LNCAP (cell line): ENCODE measurements around the gene MKNK2.

Source experiments
- CTCF ChIP-seq: fragments of 450-650 bp; IDR thresholded peaks from 2 replicates; pipeline ENCODE4 v1.5.1; 2017; ENCODE audit warnings: mild to moderate bottlenecking

MKNK2 gene

DNA sequence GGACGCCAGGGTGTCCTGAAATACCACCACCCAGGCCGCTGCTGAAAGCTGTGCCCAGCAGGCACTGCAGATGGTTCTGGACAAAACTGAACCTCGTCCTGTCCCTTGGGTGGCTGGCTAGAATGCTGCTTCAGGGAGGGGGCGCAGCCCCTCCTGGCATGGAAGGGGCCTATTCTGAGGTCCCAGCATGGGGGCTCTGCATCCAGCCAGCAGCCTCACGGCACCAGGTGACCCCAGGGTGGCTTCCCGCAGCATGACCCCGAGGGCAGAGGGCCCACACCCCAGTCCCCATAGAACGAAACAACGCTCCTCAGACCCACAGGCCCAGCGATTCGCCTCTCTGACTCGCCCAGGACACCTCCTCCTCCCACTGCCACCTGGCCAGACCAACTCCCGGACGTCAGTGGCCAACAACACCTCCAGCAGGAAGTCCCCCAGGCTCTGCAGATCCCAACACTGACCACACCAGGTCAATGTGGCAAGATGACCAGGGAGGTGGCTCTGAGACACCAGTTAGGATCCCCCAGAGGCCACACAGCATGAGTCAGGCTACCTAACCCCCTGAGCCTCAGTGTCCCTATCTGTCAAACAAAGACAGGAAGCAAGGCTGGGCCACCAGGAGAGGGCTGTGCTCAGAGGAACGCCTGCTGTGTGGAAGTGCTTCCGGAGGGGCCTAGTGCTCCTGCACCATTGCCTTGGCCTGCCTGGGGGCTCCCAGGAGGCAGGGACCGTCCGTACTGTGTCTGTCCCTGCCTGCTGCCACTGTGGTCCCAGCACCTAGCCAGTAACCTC is 6.1 kb downstream of the MKNK2 start:
- no peak for TF ChIP-seq CTCF

DNA sequence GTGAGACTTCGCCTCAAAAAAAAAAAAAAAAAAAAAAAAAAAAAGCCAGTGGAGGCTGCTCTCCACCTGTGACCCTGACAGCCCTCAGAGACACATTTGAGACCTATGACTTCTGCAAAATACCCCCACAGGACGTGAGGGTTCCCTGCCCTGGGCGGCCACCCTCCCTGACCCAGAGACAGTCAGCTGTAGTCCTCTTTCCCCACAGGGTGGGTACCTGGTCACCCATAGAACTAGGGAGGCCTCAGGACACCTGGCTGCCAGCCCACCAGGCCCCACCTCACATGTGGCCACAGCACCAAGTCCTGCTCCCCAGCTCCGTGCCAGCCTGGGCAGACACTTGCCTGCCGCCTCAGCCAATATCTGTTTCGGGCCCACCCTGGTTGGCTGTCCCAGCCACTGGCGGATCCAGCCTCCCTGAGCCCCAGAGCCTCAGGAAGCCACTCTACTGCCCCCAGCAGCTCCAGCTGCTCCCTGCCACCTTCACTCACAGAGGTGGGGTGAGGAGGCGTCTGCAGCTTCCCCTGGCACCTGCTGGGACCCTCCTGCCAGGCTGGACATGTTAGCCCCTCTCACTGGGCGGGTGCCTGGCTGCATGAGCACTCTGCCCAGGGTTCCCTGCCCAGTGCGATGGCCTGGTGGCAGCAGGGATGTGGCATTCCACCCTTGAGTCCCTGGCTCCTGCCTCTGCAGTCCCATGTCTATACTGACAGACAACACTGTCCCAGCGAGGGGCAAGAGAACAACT is 6.9 kb downstream of the MKNK2 start:
- no peak for TF ChIP-seq CTCF

- TF ChIP-seq CTCF = no peak
Measured at GRCh38 chr19:2043251-2043641, 7.8 kb downstream of the MKNK2 start.

GRCh38 chr19:2042485-2043250 is 8.4 kb downstream of the MKNK2 start:
- no peak for TF ChIP-seq CTCF

DNA sequence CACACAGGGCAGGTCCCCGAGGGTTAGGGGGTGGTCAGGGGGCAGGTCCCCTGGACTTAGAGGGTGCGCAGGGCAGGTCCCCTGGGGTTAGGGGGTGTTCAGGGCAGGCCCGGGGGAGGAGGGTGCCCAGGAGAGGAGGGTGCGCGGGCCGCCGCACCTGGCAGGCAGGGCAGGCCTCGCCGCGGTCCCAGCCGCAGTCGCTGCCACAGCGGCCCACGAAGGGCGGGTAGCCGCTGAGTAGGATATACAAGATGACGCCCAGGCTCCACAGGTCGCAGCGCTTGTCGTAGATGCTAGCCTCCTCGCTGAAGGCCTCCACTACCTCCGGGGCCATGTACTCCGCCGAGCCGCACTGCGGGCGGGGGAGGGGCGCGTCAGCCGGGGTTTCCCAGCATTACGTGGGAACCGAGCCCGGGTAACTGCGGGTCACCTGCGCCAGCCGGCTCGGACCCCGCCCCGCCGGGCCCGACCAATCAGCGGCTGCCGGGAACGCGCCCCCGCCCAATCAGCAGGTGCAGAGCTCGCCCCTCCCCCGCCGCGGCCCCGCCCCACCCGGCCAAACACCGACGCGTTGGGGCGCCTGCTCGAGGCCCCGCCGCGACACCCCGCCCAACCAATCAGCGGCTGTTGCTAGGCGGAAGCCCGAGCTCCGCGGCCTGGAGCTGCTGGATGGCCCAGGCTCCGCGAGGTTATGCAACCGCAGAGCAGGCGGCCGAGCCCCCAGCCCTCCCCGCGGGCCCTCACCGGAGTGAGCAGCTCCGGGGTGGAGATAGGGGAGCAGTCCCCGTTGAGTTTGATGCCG is 9.2 kb downstream of the MKNK2 start:
- no peak for TF ChIP-seq CTCF

DNA sequence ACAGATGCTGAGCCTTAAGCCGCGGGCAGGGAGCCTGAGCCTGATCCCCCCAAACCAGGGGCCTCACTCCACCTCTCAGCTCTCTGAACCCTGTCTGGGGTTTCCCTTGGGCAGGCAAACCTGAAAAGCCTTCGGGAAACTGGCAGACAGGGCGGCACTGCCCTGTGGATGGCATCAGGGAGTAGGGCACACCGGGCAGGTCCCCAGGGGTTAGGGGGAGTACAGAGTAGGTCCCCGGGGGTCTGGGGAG is 9.7 kb downstream of the MKNK2 start:
- no peak for TF ChIP-seq CTCF
